Thymus (tissue), 11 donors: Measurements from ENCODE around the gene GLYR1. TPM values are rescaled to one million over a fixed set of nuclear protein-coding genes. Genes with fewer than 3 reads are reported as not detected.

ENCODE experiments used
- DNase-seq, 9 donors: peaks; one replicate each; pipeline ENCODE4 v3.0.0-alpha.2; 2013; ENCODE audit warnings: low spot score in 9 of 9, low read depth in 6 of 9, missing footprints in 1 of 9
- H3K27ac ChIP-seq, 2 donors: one replicate each; pipeline ENCODE4 v1.5.1; 2013; ENCODE audit warnings: control low read depth in 1 of 2, low read depth in 1 of 2, low read length in 1 of 2, mild to moderate bottlenecking in 1 of 2, moderate library complexity in 1 of 2
- H3K27me3 ChIP-seq, 2 donors: one replicate each; pipeline ENCODE4 v1.5.1; 2013; ENCODE audit warnings: low read length in 1 of 2; ENCODE audit not compliant: control insufficient read depth in 2 of 2, insufficient read depth in 1 of 2
- H3K36me3 ChIP-seq, 2 donors: one replicate each; pipeline ENCODE4 v1.5.1; 2013; ENCODE audit warnings: low read length in 1 of 2, mild to moderate bottlenecking in 1 of 2, moderate library complexity in 1 of 2; ENCODE audit not compliant: control insufficient read depth in 2 of 2, insufficient read depth in 2 of 2
- H3K4me1 ChIP-seq, 2 donors: one replicate each; pipeline ENCODE4 v1.5.1; 2013; ENCODE audit warnings: low read length in 2 of 2; ENCODE audit not compliant: control insufficient read depth in 2 of 2, insufficient read depth in 2 of 2
- H3K4me3 ChIP-seq, 2 donors: one replicate each; pipeline ENCODE4 v1.5.1; 2013; ENCODE audit warnings: low read length in 2 of 2, control low read depth in 1 of 2, mild to moderate bottlenecking in 1 of 2
- H3K9me3 ChIP-seq, 2 donors: one replicate each; pipeline ENCODE4 v1.5.1; 2013; ENCODE audit warnings: low read length in 1 of 2, mild to moderate bottlenecking in 1 of 2; ENCODE audit not compliant: control insufficient read depth in 2 of 2, insufficient read depth in 1 of 2
- WGBS: extraction: QIAGEN DNeasy Blood & Tissue Kit; methylation state at CpG from one replicate; pipeline ENCODE4 v1.1.7; 2013; 5-methylcytosine and 5-hydroxymethylcytosine counted together
- polyA plus RNA-seq: library from polyadenylated mRNA; stranded (reverse); fragments of 200-250 nt; gene quantifications from one replicate; pipeline ENCODE4 v1.2.3, GENCODE V29; 2013
- total RNA-seq: library from RNA; stranded (reverse); fragments of 120-200 nt; gene quantifications from one replicate; pipeline ENCODE4 v1.2.4, GENCODE V29; 2013
- donor health status: healthy.

GLYR1 gene
- total and polyA plus RNA-seq, 2 donors = 36.4 to 59.1 TPM

DNA sequence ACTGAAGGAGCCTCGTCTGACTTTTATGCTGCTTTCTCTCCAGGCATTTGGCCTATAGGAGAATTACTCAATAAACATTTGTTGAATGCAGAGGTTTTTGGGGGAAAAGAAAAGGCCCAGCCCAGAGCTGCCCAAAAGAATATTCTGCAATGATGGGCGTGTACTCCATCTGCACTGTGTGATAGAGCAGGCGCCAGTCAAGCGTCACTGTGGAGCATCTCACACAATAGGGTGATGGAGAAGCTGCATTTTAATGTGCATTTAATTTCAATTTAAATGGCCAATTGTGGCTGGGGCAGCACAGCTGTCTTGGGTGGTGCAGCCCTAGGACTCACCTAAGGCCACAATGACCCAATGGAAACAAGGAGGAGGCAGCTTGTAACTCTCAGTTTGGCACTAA is 20.6 kb downstream of the GLYR1 start:
- DNase-seq = no peak
- Histone ChIP-seq H3K4me1 (no peaks in the 10 kb centered on the region), H3K36me3 (peaks cover 81 to 82% of the 10 kb centered on the region in 2 donors), H3K9me3 (no peaks in the 10 kb centered on the region), H3K4me3 (no peak overlapping the region), H3K27ac (no peak overlapping the region), H3K27me3 (no peaks in the 10 kb centered on the region)
- 100% methylated on average over 4 of the region's 4 CpGs for WGBS

DNA sequence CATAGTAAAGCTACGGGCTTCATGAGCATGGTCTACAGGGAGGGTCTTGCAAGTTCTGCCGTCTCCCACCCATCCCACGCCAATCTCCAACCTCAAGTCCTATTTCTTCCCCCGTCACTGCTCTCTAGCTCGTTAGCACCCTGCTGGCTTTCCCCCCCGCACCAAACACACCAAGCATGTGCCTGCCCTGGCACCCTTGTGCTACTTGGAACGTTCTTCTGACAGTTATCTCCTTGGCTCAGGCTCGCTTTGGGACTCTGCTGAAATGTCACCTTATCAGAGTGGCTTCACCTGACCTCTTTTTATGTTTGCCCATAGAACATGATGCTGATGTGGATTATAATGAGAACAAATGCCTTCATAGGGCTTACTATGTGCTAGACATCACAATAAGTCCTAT is 21.9 kb downstream of the GLYR1 start:
- Histone ChIP-seq H3K9me3 (no peaks in the 10 kb centered on the region), H3K4me1 (no peaks in the 10 kb centered on the region), H3K4me3 (no peak overlapping the region), H3K27ac (no peak overlapping the region), H3K27me3 (no peaks in the 10 kb centered on the region), H3K36me3 (peaks cover 80% of the 10 kb centered on the region in 2 donors)
- 98% methylated on average over 8 of the region's 8 CpGs for WGBS
- no peak for DNase-seq

DNA sequence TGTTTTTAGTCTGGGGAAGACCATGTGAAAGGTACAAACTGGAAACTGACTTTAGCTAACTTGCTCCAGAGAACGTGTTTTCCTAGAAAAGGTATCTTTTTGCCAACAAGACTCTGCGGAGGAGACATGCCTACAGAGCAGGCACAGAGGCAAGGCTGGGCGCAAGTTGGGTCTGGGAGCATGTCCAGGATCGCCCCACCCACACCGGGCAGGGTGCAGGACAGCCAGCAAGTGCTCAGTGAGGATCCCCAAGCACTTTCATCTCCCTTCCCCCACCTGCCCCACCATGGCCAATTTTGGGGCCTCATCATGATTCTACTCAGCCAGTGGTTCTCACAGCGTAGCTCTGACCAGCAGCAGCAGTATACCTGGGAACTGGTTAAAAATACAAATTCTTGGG is 26.4 kb downstream of the GLYR1 start:
- H3K27ac ChIP-seq = no peak overlapping the region
- H3K9me3 ChIP-seq = no peaks in the 10 kb centered on the region
- H3K4me3 ChIP-seq = no peak overlapping the region
- H3K36me3 ChIP-seq = peaks cover 70 to 75% of the 10 kb centered on the region in 2 donors
- 99% methylated on average over 6 of the region's 6 CpGs for WGBS
- no peak for DNase-seq
- H3K4me1 ChIP-seq = no peaks in the 10 kb centered on the region
- H3K27me3 ChIP-seq = no peaks in the 10 kb centered on the region

DNA sequence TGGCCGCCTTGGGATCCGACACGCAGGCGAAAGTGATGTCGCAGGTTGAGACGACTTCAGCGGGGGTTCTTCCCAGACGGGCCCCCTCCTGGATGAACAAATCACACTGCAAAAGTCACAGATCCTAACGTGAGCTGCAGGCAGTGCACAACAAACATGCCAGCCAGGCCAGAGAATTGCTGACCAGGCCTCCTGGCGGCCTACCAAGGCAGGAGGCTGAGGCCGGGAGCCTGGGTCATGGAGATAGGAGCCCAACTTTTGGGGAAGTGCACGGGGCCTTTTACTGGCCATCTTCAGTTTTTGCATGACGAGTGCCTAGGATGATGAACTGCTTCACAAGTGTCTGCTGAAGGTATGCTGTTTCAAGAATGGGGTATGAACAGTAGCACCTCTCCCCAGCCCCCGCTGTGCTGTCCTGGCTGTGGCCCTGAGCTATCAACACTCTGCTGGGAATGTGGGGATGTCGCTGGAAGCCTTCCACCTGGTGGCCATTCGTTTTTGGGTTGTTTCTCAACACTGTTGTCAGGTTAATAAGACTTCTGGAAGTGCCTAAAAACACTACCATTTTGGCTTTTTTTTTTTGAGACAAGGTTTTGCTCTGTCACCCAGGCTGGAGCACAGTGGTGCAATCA is 32.4 kb downstream of the GLYR1 start:
- Histone ChIP-seq H3K27ac (no peak overlapping the region), H3K36me3 (peaks cover 70 to 71% of the 10 kb centered on the region in 2 donors)

DNA sequence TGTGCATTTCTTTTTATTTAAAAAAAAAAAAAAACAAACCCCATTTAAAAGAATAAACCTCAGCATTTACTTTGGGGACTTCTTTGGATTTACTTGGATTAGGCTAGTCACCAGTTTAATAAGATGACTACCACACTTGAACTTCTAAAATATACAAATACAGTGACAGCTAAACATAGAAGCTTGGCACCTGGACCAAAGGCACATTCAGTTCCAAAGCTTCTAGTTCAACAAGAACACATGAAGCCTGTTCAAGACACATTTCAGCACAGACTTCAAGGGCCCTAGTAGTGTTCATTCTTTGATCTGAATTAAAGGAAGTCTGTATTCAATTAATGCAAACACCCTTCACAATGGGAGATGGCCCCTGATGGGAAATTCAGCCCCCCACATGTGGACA is 33.0 kb downstream of the GLYR1 start:
- no peaks in the 10 kb centered on the region for H3K27me3 ChIP-seq
- DNase-seq = no peak
- no peaks in the 10 kb centered on the region for H3K9me3 ChIP-seq
- peaks cover 67 to 69% of the 10 kb centered on the region in 2 donors for H3K36me3 ChIP-seq
- no peak overlapping the region for H3K27ac ChIP-seq
- no peak overlapping the region for H3K4me3 ChIP-seq
- no peaks in the 10 kb centered on the region for H3K4me1 ChIP-seq

More for the DNA sequence above, 32.4 kb downstream of the GLYR1 start:
- DNase-seq = no peak
- Histone ChIP-seq H3K4me1 (no peaks in the 10 kb centered on the region), H3K27me3 (no peaks in the 10 kb centered on the region), H3K4me3 (no peak overlapping the region), H3K9me3 (no peaks in the 10 kb centered on the region)
- 96% methylated on average over 16 of the region's 16 CpGs for WGBS

DNA sequence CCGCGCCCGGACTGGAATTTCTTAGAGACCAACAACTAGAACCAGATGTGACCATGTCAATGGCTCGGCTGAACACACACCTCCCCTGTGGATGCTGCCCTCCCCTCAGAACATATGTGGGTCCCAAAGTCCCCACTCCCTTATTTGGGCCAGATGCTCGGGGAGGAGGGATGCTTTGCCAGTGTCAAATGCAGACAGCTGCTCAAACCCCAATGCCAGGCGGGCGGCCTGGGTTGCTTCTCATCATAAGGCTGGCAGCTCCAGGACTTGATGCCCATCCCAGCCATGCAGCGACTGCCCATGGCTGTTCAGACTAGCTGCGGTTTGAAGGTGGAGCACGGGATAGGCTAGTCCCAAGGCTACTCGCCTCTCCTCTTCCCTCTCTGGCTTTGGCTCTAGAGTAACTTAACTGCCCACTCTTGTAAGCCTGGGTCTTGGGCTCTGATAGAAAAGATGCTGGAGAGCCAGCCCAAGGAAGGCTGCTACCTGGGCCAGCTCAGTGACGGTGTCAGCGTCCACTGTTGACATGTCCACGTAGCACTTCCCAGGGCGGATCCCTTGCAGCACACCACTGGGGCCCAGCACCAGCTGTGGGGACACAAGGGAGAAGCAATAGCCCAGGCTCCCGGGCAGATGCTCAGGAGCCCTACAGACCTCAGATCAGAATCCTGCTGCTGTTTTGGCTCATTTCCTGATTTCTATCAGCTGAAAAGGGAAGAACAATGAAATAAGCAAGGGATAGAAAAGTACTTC is 33.7 kb downstream of the GLYR1 start:
- 98% methylated on average over 16 of the region's 16 CpGs for WGBS
- Histone ChIP-seq H3K27me3 (no peaks in the 10 kb centered on the region), H3K36me3 (peaks cover 64% of the 10 kb centered on the region in 2 donors), H3K4me3 (no peak overlapping the region), H3K9me3 (no peaks in the 10 kb centered on the region), H3K4me1 (no peaks in the 10 kb centered on the region), H3K27ac (no peak overlapping the region)
- no peak for DNase-seq

DNA sequence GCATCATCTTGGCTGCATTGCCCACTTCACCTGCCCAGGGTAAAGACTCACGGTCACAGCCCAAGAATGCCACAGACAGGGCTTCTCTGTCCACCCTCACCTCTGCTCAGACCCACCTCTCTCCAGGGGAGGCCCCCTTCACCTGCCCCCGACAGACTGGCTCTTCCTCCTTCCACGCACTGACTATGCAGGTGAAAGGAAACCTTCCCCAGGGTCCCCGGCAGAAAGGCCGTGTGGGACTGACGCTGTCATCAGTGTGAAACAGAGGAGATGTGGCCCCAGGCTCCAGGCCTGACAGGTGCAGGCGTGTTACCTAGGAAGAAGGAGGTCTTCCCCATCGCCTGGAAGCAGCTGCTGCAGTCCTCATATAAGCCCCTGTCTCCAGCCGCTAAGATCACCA is 35.3 kb downstream of the GLYR1 start:
- DNase-seq = no peak
- peaks cover 67% of the 10 kb centered on the region in 2 donors for H3K36me3 ChIP-seq
- no peak overlapping the region for H3K4me3 ChIP-seq
- no peaks in the 10 kb centered on the region for H3K4me1 ChIP-seq
- H3K27ac ChIP-seq = no peak overlapping the region
- WGBS = 97% methylated on average over 9 of the region's 9 CpGs
- H3K9me3 ChIP-seq = no peaks in the 10 kb centered on the region
- no peaks in the 10 kb centered on the region for H3K27me3 ChIP-seq

DNA sequence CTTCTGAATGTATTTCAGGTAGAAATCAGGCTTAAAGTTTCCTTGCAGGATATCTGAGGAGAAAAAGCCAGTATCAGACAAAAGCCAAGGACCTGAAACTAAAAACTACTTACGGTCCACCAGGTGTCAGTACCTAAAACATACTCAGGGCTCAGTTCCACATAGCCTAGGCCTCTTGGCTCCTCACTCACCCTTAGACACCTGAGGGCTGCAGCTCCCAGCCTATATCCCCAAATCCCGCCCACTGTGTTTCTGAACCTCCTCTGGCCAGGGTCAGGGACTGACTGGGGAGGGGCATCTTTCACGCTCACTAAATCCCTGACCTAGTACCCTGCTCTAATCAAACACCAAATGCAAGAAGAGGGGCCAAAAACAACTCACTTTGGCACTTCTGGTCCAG is 35.8 kb downstream of the GLYR1 start:
- H3K9me3 ChIP-seq = no peaks in the 10 kb centered on the region
- peaks cover 69 to 70% of the 10 kb centered on the region in 2 donors for H3K36me3 ChIP-seq
- no peak overlapping the region for H3K27ac ChIP-seq
- no peaks in the 10 kb centered on the region for H3K4me1 ChIP-seq
- no peaks in the 10 kb centered on the region for H3K27me3 ChIP-seq
- no peak for DNase-seq
- 98% methylated on average over 3 of the region's 3 CpGs for WGBS
- H3K4me3 ChIP-seq = no peak overlapping the region

DNA sequence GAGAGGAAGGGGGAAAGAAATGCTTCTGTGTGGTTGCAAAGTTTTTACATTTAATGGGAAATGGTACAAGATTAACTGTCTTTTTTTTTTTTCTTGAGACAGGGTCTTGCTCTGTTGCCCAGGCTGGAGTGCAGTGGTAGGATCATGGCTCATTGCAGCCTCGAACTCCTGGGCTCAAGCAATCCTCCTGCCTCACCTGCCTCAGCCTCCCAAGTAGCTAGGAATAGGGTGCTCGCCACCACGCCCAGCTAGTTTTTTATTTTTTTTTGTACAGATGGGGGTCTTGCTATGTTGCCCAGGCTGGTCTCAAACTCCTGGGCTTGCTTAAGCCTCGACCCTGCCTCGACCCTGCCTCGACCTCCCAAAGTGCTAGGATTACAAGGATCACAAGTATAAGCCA is 40.8 kb downstream of the GLYR1 start:
- WGBS = 98% methylated on average over 6 of the region's 6 CpGs
- H3K4me1 ChIP-seq = peaks cover 7 to 12% of the 10 kb centered on the region in 2 donors
- H3K4me3 ChIP-seq = no peak overlapping the region
- no peaks in the 10 kb centered on the region for H3K27me3 ChIP-seq
- H3K36me3 ChIP-seq = peaks cover 39 to 54% of the 10 kb centered on the region in 2 donors
- H3K9me3 ChIP-seq = no peaks in the 10 kb centered on the region
- no peak for DNase-seq
- H3K27ac ChIP-seq = no peak overlapping the region
